ENCODE data around the gene CDH4.

The CDH4 gene

GRCh38 chr20:61662226-61662967 is 410.3 kb downstream of the CDH4 start:
- TF ChIP-seq ZNF513 (tag by site-specific recombination; IDR thresholded peaks at IDR 0.05), result no peak
- no peak for TF ChIP-seq ZNF48 (tag by site-specific recombination; IDR thresholded peaks at IDR 0.05)
- TF ChIP-seq CTCF (tag by site-specific recombination; IDR thresholded peaks at IDR 0.05), result 0 out of 2 replicates have a peak, but pooled peaks have one; percentile 16
- TF ChIP-seq ZNF837 (tag by site-specific recombination; IDR thresholded peaks at IDR 0.05), result no peak
- no peak for TF ChIP-seq REST (tag by site-specific recombination; IDR thresholded peaks at IDR 0.05)
- no peak for TF ChIP-seq ZNF140 (tag by site-specific recombination; IDR thresholded peaks at IDR 0.05)
- Histone ChIP-seq H3K27ac (ENCODE audit: extremely low read depth, low read depth, low read length) (no peak overlapping the region), H3K4me1 (ENCODE audit: control insufficient read depth, insufficient read depth, low read length) (no peaks in the 10 kb centered on the region), H3K9me3 (ENCODE audit: control insufficient read depth, insufficient read depth, low read depth, low read length) (no peaks in the 10 kb centered on the region), H3K36me3 (ENCODE audit: control insufficient read depth in 2 of 2, insufficient read depth in 1 of 2, low read length in 2 of 2) (no peaks in the 10 kb centered on the region), H3K4me3 (ENCODE audit: low read depth, low read length) (no peak overlapping the region)
- CTCF ChIA-PET, result interaction anchor here (0.7 kb wide), 1 partner anchor 642 kb away, joined by 3 read pairs; no protein-coding TSS in a partner anchor
- POLR2A ChIA-PET, result no interaction called here

- CTCF ChIA-PET, result no interaction called here
These were observed 410.9 kb downstream of the CDH4 start for GRCh38 chr20:61662968-61663331.

More at GRCh38 chr20:61662968-61663331, 410.9 kb downstream of the CDH4 start:
- Histone ChIP-seq H3K27ac (ENCODE audit: extremely low read depth, low read depth, low read length) (no peak overlapping the region), H3K4me1 (ENCODE audit: control insufficient read depth, insufficient read depth, low read length) (no peaks in the 10 kb centered on the region), H3K36me3 (ENCODE audit: control insufficient read depth in 2 of 2, insufficient read depth in 1 of 2, low read length in 2 of 2) (no peaks in the 10 kb centered on the region), H3K9me3 (ENCODE audit: control insufficient read depth, insufficient read depth, low read depth, low read length) (no peaks in the 10 kb centered on the region), H3K4me3 (ENCODE audit: low read depth, low read length) (no peak overlapping the region)
- POLR2A ChIA-PET, result no interaction called here
- no peak for TF ChIP-seq ZNF433 (tag by site-specific recombination; IDR thresholded peaks at IDR 0.05; ENCODE audit: low read depth)
- TF ChIP-seq ZNF280C (tag by site-specific recombination; IDR thresholded peaks at IDR 0.05), result no peak
- no peak for TF ChIP-seq ZNF10 (tag by site-specific recombination; IDR thresholded peaks at IDR 0.05)
- TF ChIP-seq PATZ1 (tag by site-specific recombination; IDR thresholded peaks at IDR 0.05), result no peak
